NT2/D1 (cell line): ENCODE results near the gene EHD1.

Source experiments
- DNase-seq: peaks from one replicate; pipeline ENCODE4 v3.0.0-alpha.2; 2011; ENCODE audit warnings: low read depth, low spot score
- H3K27me3 ChIP-seq: 2 replicates; pipeline ENCODE4 v1.6.0; 2011; ENCODE audit warnings: mild to moderate bottlenecking; ENCODE audit not compliant: insufficient read length, insufficient read depth
- H3K36me3 ChIP-seq: 2 replicates; pipeline ENCODE4 v1.6.1; 2011; ENCODE audit warnings: mild to moderate bottlenecking, low read length, mixed read lengths; ENCODE audit not compliant: insufficient read depth, insufficient read length
- H3K4me1 ChIP-seq: 2 replicates; pipeline ENCODE4 v1.5.1; 2011; ENCODE audit not compliant: insufficient read depth, insufficient read length
- H3K4me3 ChIP-seq: 2 replicates; pipeline ENCODE4 v1.5.1; 2011; ENCODE audit warnings: low read depth; ENCODE audit not compliant: insufficient read length
- H3K9ac ChIP-seq: 2 replicates; pipeline ENCODE4 v1.6.0; 2011; ENCODE audit warnings: low read depth; ENCODE audit not compliant: insufficient read length
- H3K9me3 ChIP-seq: 2 replicates; pipeline ENCODE4 v1.5.1; 2011; ENCODE audit warnings: mild to moderate bottlenecking, low read length; ENCODE audit not compliant: insufficient read depth
- SUZ12 ChIP-seq: IDR thresholded peaks from 2 replicates; pipeline ENCODE4 v1.6.1; 2011; ENCODE audit not compliant: insufficient read length, insufficient read depth; ENCODE audit errors: extremely low read depth
- YY1 ChIP-seq: IDR thresholded peaks from 2 replicates; pipeline ENCODE4 v1.6.1; 2011; ENCODE audit not compliant: insufficient read length, insufficient read depth
- ZNF274 ChIP-seq: IDR thresholded peaks from 2 replicates; pipeline ENCODE4 v1.6.1; 2011; ENCODE audit warnings: mild to moderate bottlenecking, low read depth, low read length

The EHD1 gene

GRCh38 chr11:64878494-64879243 lies at the start of gene EHD1:
Gene EHD1 (minus strand): TSS chr11:64878621. CDS start chr11:64878464, 157 bp downstream.
- Histone ChIP-seq H3K4me1 (peaks cover 5% of the 10 kb centered on the region), H3K9ac (peak within 1 kb of the TSS; percentile 97), H3K27me3 (peaks cover 4% of the 10 kb centered on the region), H3K4me3 (peak within 1 kb of the TSS; percentile 96), H3K36me3 (peaks cover 24% of the 10 kb centered on the region), H3K9me3 (no peaks in the 10 kb centered on the region)
- peak; percentile 98 for DNase-seq
- TF ChIP-seq YY1 (no peak), SUZ12 (no peak), ZNF274 (no peak)

DNA sequence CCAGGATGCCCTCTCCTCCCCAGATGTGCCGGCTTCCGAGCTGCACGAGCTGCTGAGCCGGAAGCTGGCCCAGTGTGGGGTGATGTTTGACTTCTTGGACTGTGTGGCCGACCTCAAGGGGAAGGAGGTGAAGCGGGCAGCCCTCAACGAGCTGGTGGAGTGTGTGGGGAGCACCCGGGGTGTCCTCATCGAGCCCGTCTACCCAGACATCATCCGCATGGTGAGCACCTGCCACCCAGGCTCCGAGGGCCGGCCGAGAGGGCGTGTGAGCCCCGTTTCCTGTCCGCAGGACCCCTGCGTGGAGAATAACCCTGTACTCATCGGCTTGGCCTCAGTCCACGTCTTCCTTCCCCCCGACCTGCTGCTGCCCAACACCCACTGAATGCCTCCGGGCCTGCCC lies 48.3 kb upstream of the EHD1 start:
- DNase-seq, result no peak
- Histone ChIP-seq H3K36me3 (peaks cover 14% of the 10 kb centered on the region), H3K4me3 (no peak overlapping the region), H3K9me3 (no peaks in the 10 kb centered on the region), H3K9ac (no peak overlapping the region), H3K27me3 (peaks cover 9% of the 10 kb centered on the region), H3K4me1 (peaks cover 15% of the 10 kb centered on the region)
- TF ChIP-seq YY1 (no peak), ZNF274 (no peak), SUZ12 (no peak)

DNA sequence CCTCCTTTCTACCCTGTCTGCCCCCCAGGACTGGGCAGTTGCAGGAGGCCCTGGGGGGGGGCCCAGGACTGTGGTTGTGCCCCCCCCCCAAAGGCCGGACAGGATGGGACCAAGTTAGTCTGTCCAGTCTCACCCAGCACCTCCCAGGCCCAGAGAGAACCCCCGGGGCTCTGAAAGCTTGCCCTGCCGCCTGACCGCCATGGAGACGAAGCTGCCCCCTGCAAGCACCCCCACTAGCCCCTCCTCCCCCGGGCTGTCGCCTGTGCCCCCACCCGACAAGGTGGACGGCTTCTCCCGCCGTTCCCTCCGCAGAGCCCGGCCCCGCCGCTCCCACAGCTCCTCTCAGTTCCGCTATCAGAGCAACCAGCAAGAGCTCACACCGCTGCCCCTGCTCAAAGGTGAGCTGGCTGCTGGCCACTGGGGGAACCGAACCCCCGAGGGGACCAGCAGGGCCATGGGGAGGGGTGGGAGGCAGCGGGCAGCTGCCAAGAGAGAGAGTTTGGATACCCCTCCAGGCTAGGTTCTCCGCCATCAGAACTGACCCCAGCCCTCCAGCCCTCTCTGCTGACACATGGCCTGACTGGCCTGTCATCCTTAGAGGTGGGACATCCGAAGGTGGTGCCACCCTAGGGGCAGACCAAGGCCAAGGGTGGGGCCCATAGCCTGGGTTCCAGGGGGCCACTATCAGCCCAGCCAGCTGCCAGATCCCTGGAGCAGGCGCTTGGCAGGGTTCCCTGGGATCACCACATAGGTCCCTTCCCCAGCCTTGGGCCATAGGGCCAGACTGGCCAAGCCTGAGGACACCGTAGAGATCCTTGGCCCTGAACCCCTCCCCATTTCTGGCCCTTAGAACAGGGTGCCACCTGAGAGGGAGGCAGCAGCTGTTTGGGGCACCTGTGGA lies 47.4 kb upstream of the EHD1 start:
- no peak for DNase-seq
- H3K9me3 ChIP-seq, result no peaks in the 10 kb centered on the region
- peaks cover 15% of the 10 kb centered on the region for H3K4me1 ChIP-seq
- peak overlapping the region; percentile 86 for H3K9ac ChIP-seq
- peaks cover 6% of the 10 kb centered on the region for H3K36me3 ChIP-seq
- H3K27me3 ChIP-seq, result peaks cover 9% of the 10 kb centered on the region
- TF ChIP-seq SUZ12, result no peak
- TF ChIP-seq YY1, result no peak
- TF ChIP-seq ZNF274, result no peak
- H3K4me3 ChIP-seq, result no peak overlapping the region

DNA sequence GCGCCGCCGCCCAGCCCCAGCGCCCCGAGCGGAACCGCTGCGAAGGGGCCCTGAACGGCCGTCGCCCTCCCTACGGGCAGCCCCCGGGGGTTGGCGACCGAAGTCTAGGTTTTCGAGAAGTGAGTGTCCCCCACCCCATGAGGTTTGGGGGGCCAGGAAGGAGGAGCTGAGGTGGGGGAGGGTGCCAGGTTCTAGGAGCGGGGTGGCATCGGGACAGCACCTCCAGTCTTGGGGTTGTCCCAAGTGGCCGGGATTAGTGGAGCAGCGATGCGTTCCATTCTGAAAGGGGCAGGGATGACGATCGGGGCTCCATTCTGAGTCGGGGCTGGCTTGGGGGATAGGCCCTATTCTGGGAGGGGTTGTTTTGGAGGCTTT lies 46.5 kb upstream of the EHD1 start:
- peaks cover 15% of the 10 kb centered on the region for H3K4me1 ChIP-seq
- H3K4me3 ChIP-seq, result peak overlapping the region; percentile 50
- TF ChIP-seq SUZ12, result no peak
- TF ChIP-seq ZNF274, result no peak
- no peak for TF ChIP-seq YY1
- no peak for DNase-seq
- H3K27me3 ChIP-seq, result peaks cover 9% of the 10 kb centered on the region
- peak overlapping the region; percentile 86 for H3K9ac ChIP-seq
- no peaks in the 10 kb centered on the region for H3K9me3 ChIP-seq
- no peaks in the 10 kb centered on the region for H3K36me3 ChIP-seq

GRCh38 chr11:64923944-64924909 lies 45.8 kb upstream of the EHD1 start, which contains the start of gene PPP2R5B:
Gene PPP2R5B (plus strand): TSS chr11:64924689. CDS start chr11:64925735, 1,046 bp downstream.
- Histone ChIP-seq H3K4me1 (peaks cover 15% of the 10 kb centered on the region), H3K9me3 (no peaks in the 10 kb centered on the region)
- TF ChIP-seq YY1 (peak; percentile 23), ZNF274 (no peak)

GRCh38 chr11:64923151-64923661 lies 44.8 kb upstream of the EHD1 start:
- Histone ChIP-seq H3K27me3 (peaks cover 9% of the 10 kb centered on the region), H3K9ac (no peak overlapping the region), H3K36me3 (no peaks in the 10 kb centered on the region), H3K4me1 (peaks cover 15% of the 10 kb centered on the region), H3K4me3 (no peak overlapping the region), H3K9me3 (no peaks in the 10 kb centered on the region)
- no peak for DNase-seq
- no peak for TF ChIP-seq ZNF274
- TF ChIP-seq SUZ12, result no peak
- TF ChIP-seq YY1, result no peak

More at GRCh38 chr11:64923944-64924909, 45.8 kb upstream of the EHD1 start, which contains the start of gene PPP2R5B:
- Histone ChIP-seq H3K36me3 (no peaks in the 10 kb centered on the region), H3K9ac (peak within 1 kb of the TSS; percentile 86), H3K4me3 (peak within 1 kb of the TSS; percentile 50), H3K27me3 (peaks cover 9% of the 10 kb centered on the region)
- DNase-seq, result peak; percentile 82
